Keratinocyte (primary cell): ENCODE data around the gene TTC13. TPM values are rescaled to one million over a fixed set of nuclear protein-coding genes. Genes with fewer than 3 reads are reported as not detected.

Source experiments
- DNase-seq: peaks from one replicate; pipeline ENCODE4 v3.0.0-alpha.2; 2011; ENCODE audit warnings: low read depth, missing footprints, low spot score
- FAIRE-seq: peaks from 2 replicates; lab custom pipeline; 2011; peaks lifted over from hg19 to GRCh38; lab: Jason Lieb, UNC
- H2AFZ ChIP-seq: 2 replicates; pipeline ENCODE4 v1.6.0; 2012; ENCODE audit warnings: low read length, control low read depth, inconsistent platforms; ENCODE audit not compliant: control insufficient read depth
- H3K27ac ChIP-seq: 2 replicates; pipeline ENCODE4 v1.5.1; 2011; ENCODE audit warnings: low read length; ENCODE audit not compliant: control insufficient read depth, insufficient read depth
- H3K27me3 ChIP-seq: 3 replicates; pipeline ENCODE4 v1.6.0; 2011; ENCODE audit warnings: low read length; ENCODE audit not compliant: control insufficient read depth, insufficient read depth; ENCODE audit errors: extremely low read depth
- H3K36me3 ChIP-seq, 2 experiments: 2 replicates in 1 of 2; 3 replicates in 1 of 2; pipeline ENCODE4 v1.5.1; 2011; ENCODE audit warnings: low read length in 2 of 2, mild to moderate bottlenecking in 1 of 2; ENCODE audit not compliant: control insufficient read depth in 2 of 2, insufficient read depth in 2 of 2; ENCODE audit errors: extremely low read depth in 1 of 2
- H3K4me1 ChIP-seq: 3 replicates; pipeline ENCODE4 v1.5.1; 2011; ENCODE audit warnings: low read length; ENCODE audit not compliant: control insufficient read depth, insufficient read depth; ENCODE audit errors: extremely low read depth
- H3K4me2 ChIP-seq: 3 replicates; pipeline ENCODE4 v1.6.0; 2011; ENCODE audit warnings: low read depth, low read length; ENCODE audit not compliant: control insufficient read depth, insufficient read depth; ENCODE audit errors: extremely low read depth
- H3K4me3 ChIP-seq, 3 experiments: fragments of 200-600 bp in 1 of 3; sonication (generic) in 1 of 3; 2 replicates in 2 of 3; 3 replicates in 1 of 3; pipeline ENCODE4 v1.5.1; 2011 to 2016; ENCODE audit warnings: low read length in 3 of 3, mild to moderate bottlenecking in 3 of 3, control low read depth in 2 of 3, inconsistent platforms in 1 of 3, low read depth in 1 of 3, mixed read lengths in 1 of 3, mixed run types in 1 of 3, moderate library complexity in 1 of 3; ENCODE audit not compliant: control insufficient read depth in 2 of 3, insufficient read depth in 2 of 3; ENCODE audit errors: extremely low read depth in 1 of 3
- H3K79me2 ChIP-seq: 2 replicates; pipeline ENCODE4 v1.6.0; 2012; ENCODE audit warnings: low read length; ENCODE audit not compliant: control insufficient read depth, insufficient read depth
- H3K9ac ChIP-seq: 3 replicates; pipeline ENCODE4 v1.6.0; 2011; ENCODE audit warnings: low read length; ENCODE audit not compliant: control insufficient read depth, insufficient read depth; ENCODE audit errors: extremely low read depth
- H3K9me1 ChIP-seq: 3 replicates; pipeline ENCODE4 v1.6.0; 2011; ENCODE audit warnings: low read length; ENCODE audit not compliant: control insufficient read depth, insufficient read depth; ENCODE audit errors: extremely low read depth
- H3K9me3 ChIP-seq: 2 replicates; pipeline ENCODE4 v1.5.1; 2012; ENCODE audit warnings: low read depth, low read length; ENCODE audit not compliant: control insufficient read depth
- H4K20me1 ChIP-seq: 3 replicates; pipeline ENCODE4 v1.6.0; 2011; ENCODE audit warnings: low read length; ENCODE audit not compliant: control insufficient read depth, insufficient read depth; ENCODE audit errors: extremely low read depth
- EZH2 ChIP-seq: IDR thresholded peaks from one replicate; pipeline ENCODE4 v1.6.1; 2012; ENCODE audit warnings: inconsistent platforms, mild to moderate bottlenecking, low read length, moderate library complexity
- dilution Hi-C: fragments of 300-500 bp; cut with MboI; formaldehyde crosslinking; loops from one replicate; pipeline ENCODE4 v1.7.0; 2020; ENCODE audit warnings: low sequenced_read_pairs; ENCODE audit not compliant: extremely low pct_ligation_motif_present
- polyA plus RNA-seq, 5 experiments: library from polyadenylated mRNA; depleted of rRNA in 3 of 5; stranded (reverse) in 3 of 5; stranded (forward) in 1 of 5; unstranded in 1 of 5; fragments of >200 nt; gene quantifications; 1 replicate in 1 of 5; 2 replicates in 3 of 5; 3 replicates in 1 of 5; pipeline versions ENCODE4 v1.2.1 to v1.2.3, GENCODE V29; 2011 to 2012; ENCODE audit warnings: missing spikeins in 2 of 5, low read depth in 1 of 5, low replicate concordance in 1 of 5
- TF ChIP-seq, protein P1 (sequence below), 3 experiments: IDR thresholded peaks in 1 of 3; conservative IDR thresholded peaks in 1 of 3; optimal IDR thresholded peaks in 1 of 3; 2 replicates in 2 of 3; 3 replicates in 1 of 3; pipeline versions ENCODE3 to v1.5.1; 2011; ENCODE audit warnings: low read length in 3 of 3, mild to moderate bottlenecking in 3 of 3, moderate library complexity in 2 of 3, control low read depth in 1 of 3, inconsistent platforms in 1 of 3; ENCODE audit not compliant: insufficient read depth in 2 of 3; ENCODE audit errors: extremely low read depth in 1 of 3

The TTC13 gene
- polyA plus RNA-seq, 1 donor (not counting 4 experiments of a cell fraction or from before 2014, with no cell fraction given), result 8.3 TPM

DNA sequence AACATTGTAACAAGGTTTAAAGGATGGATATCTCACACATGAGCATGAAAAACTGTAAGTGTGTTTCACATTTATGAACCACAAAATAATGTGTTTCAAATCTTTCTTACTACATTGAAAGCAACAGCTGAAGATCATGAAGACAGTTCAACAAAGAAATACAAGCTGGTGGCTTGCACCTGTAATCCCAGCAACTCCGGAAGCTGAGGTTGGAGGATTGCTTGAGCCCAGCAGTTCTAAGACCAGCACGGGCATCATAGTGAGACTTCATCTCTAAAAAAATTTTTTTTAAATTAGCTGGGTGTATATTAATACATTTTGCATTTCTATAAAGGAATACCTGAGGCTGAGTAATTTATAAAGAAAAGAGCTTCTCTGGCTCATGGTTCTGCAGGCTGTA, 83.2 kb downstream of the TTC13 start:
- Histone ChIP-seq H3K4me1 (no peaks in the 10 kb centered on the region), H3K4me3 (no peak overlapping the region), H3K36me3 (no peaks in the 10 kb centered on the region), H3K79me2 (no peaks in the 10 kb centered on the region), H3K9me1 (no peaks in the 10 kb centered on the region), H2AFZ (no peak overlapping the region), H4K20me1 (no peaks in the 10 kb centered on the region), H3K9me3 (no peaks in the 10 kb centered on the region), H3K27me3 (no peaks in the 10 kb centered on the region), H3K4me2 (no peak overlapping the region), H3K27ac (no peak overlapping the region), H3K9ac (no peak overlapping the region)
- dilution Hi-C loops, result no loop called here
- TF ChIP-seq EZH2, result no peak
- TF ChIP-seq, protein P1, sequence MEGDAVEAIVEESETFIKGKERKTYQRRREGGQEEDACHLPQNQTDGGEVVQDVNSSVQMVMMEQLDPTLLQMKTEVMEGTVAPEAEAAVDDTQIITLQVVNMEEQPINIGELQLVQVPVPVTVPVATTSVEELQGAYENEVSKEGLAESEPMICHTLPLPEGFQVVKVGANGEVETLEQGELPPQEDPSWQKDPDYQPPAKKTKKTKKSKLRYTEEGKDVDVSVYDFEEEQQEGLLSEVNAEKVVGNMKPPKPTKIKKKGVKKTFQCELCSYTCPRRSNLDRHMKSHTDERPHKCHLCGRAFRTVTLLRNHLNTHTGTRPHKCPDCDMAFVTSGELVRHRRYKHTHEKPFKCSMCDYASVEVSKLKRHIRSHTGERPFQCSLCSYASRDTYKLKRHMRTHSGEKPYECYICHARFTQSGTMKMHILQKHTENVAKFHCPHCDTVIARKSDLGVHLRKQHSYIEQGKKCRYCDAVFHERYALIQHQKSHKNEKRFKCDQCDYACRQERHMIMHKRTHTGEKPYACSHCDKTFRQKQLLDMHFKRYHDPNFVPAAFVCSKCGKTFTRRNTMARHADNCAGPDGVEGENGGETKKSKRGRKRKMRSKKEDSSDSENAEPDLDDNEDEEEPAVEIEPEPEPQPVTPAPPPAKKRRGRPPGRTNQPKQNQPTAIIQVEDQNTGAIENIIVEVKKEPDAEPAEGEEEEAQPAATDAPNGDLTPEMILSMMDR (optimal IDR thresholded peaks at IDR 0.05 in 1 of 3, IDR thresholded peaks at IDR 0.05 in 1 of 3, conservative IDR thresholded peaks at IDR 0.05 in 1 of 3; ENCODE audit: extremely low read depth in 1 of 3, insufficient read depth in 2 of 3, low read length in 3 of 3), result no peak
- DNase-seq, result no peak
- FAIRE-seq, result no peak

- no peak for DNase-seq
- Histone ChIP-seq H3K4me3 (no peak overlapping the region), H4K20me1 (no peaks in the 10 kb centered on the region), H2AFZ (no peak overlapping the region), H3K9me3 (no peaks in the 10 kb centered on the region), H3K9me1 (no peaks in the 10 kb centered on the region), H3K4me2 (no peak overlapping the region), H3K79me2 (no peaks in the 10 kb centered on the region), H3K27ac (no peak overlapping the region), H3K4me1 (no peaks in the 10 kb centered on the region), H3K27me3 (no peaks in the 10 kb centered on the region), H3K9ac (no peak overlapping the region), H3K36me3 (no peaks in the 10 kb centered on the region)
- dilution Hi-C loops, result no loop called here
- TF ChIP-seq, protein P1 (optimal IDR thresholded peaks at IDR 0.05 in 1 of 3, IDR thresholded peaks at IDR 0.05 in 1 of 3, conservative IDR thresholded peaks at IDR 0.05 in 1 of 3; ENCODE audit: extremely low read depth in 1 of 3, insufficient read depth in 2 of 3, low read length in 3 of 3), result no peak
- TF ChIP-seq EZH2, result no peak
- FAIRE-seq, result no peak
Measured at GRCh38 chr1:230894664-230895063, 84.0 kb downstream of the TTC13 start.
